ENCODE results near the gene CALR3.
"Not testable (repeated sequence)": the region's sequence is repeated elsewhere in the genome, so short reads cannot be mapped to it uniquely, and the experiment has no call there.

CALR3 gene

GRCh38 chr19:16455489-16455888, 40.5 kb downstream of the CALR3 start:
- no peak for DNase-seq

DNA sequence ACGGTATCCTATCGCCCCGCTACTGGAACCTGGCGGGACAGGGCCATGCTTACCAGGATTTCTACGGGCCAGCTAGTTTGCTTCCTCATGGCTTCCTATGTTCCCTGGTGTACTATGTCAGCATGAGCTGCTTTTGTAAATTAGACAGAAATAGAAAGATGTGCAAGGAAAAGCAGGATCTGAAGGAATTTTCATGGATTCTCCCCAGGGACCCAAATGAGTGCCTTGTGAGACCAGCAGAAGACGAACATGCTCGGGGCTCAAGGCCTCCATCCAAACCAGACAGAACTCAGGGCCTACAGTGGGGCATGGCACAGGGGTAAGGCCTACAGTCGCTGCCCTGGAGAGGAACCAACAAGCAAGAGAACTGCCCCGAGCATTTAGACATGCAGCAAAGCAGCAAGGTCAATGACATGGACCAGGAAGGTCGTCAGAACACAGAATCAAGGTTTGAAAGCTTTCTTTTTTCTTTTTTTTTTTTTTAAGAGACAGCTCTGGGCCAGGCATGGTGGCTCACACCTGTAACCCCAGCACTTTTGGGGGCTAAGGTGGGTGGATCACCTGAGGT, 41.5 kb downstream of the CALR3 start:
- DNase-seq = no peak

GRCh38 chr19:16452325-16452724, 43.6 kb downstream of the CALR3 start:
- no peak for DNase-seq

DNA sequence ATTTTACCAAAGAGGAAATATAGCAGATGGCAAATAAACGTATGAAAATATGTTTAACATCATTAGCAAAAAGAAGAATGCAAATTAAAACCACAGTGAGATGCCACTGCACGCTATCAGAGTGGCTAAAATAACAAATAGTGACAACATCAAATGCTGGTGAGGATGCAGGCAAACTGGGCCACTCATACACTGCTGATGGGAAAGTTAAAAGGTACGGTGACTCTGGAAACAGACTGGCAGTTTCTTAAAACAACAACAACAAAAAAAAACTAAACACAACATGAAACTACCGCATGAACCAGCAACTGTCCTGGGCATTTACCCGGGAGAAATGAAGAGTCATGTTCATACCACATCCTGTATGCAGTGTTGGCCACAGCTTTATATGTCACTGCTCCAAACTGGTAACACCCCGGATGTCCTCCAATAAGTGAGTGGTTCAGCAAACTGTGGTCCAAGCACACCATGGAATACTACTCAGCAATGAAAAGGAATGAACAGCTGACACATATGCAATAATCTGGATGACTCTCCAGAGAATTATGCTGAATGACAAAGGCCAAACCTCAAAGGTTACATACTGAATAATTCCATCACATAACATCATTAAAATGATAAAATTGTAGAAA, 46.5 kb downstream of the CALR3 start:
- no peak for DNase-seq

- not testable (repeated sequence) for DNase-seq
These were observed 47.1 kb downstream of the CALR3 start for GRCh38 chr19:16448872-16449271.

DNA sequence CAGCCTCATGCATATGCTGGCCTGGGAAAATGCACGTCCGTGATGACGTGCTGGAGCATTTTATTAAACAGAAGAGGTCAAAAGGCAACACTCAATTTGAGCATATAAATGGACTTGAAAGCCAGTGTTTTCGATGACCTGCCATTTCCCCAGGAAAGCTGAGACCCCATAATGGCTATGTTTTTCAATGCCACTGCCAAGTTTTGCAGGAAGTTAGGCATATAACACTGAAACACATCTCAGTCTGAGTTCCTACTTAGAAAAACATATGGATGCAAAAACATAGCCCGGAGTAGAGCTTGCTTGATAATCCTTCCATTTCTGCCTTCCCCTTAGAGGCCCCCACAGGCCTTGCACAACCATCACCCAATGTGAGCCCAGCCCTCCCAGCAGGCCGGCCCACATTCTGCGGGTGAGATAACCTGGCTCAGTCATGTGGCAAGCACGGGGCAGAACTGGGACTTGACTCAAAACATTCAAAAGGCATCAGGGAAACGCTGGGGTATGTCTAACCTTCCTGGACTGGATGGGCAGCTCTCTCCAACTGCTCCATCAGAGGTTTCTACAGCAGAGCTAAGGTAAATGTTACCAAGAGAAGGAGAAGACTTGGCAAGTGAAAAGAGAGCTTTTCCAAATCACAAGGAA, 49.1 kb downstream of the CALR3 start:
- peak; percentile 77 for DNase-seq

- no peak for DNase-seq
These were observed 49.8 kb downstream of the CALR3 start for GRCh38 chr19:16446108-16446723.

- DNase-seq = no peak
These were observed 50.5 kb downstream of the CALR3 start for GRCh38 chr19:16445238-16446107.

GRCh38 chr19:16444269-16444600, 51.7 kb downstream of the CALR3 start:
- no peak for DNase-seq

GRCh38 chr19:16442386-16443276, 53.3 kb downstream of the CALR3 start:
- no peak for DNase-seq

DNA sequence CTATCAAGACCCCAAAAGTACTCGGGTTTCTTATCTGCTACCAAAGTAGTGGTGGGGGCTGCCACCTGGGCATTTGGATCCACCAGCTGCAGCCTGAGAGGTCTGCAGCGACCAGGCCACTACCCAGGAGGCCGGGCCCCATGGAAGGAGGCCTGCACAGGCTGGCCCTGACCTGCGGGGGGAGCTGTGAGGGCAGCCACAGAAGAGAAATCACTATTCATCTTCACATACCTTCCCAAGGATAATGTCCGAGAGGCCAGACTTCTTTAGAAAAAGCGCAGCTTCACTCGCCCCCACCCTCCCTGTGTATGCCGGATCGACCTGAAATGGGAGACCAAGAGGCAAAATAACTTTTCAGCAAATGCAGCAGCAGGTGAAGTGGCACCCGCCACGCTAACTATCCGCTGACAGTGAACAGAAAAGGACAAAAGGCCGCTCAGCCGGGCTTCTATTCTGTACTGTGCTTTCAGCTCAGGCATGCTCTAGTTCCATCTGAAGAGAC, 54.3 kb downstream of the CALR3 start:
- DNase-seq = no peak

GRCh38 chr19:16436780-16437332, 59.1 kb downstream of the CALR3 start:
- no peak for DNase-seq

- no peak for DNase-seq
These were observed 59.8 kb downstream of the CALR3 start for GRCh38 chr19:16435999-16436650.

GRCh38 chr19:16435238-16435917, 60.6 kb downstream of the CALR3 start:
- peak; percentile 98 for DNase-seq

DNA sequence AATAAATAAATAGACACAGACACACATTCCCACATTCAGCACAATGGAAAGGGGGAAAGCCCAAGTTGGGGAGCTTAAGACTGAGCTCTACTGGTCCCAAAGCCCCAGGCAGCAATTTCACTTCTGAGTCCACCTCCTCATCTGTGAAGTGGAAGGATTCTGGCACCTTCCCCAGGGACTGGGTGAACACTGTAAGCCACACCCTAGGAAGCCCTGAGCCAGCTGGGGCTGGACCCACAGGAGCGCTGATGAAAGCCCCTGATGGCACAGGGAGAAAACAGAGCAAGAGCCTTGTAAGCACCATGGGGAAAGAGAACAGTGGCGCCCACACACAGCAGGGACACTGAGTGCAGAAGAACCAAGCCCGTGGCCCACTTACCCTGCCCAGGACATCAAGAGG, 62.0 kb downstream of the CALR3 start:
- no peak for DNase-seq

GRCh38 chr19:16429759-16430091, 66.2 kb downstream of the CALR3 start:
- no peak for DNase-seq

GRCh38 chr19:16429066-16429758, 66.8 kb downstream of the CALR3 start:
- DNase-seq = no peak
